Measurements from ENCODE around the gene GRIN2A.

DNA sequence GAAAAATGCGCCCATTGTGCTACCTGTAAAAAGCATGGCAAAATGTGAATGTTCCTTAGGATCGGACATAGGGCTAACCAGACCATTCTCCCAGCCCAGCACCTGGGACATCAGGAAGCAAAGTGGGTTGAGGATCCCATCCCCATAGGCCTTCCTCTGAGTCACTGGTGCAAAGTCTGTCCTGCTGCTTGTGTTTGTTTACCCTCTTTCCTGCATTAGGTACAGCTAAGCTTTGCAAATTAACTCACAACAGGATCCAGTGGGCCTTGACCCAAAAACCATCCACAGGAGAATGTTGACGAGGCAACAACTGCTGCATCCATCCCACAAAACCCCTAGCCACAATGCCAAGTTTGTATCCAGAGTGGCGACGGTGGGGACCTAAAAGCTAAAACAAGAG lies 106.2 kb downstream of the GRIN2A start:
- TF ChIP-seq, protein P1, sequence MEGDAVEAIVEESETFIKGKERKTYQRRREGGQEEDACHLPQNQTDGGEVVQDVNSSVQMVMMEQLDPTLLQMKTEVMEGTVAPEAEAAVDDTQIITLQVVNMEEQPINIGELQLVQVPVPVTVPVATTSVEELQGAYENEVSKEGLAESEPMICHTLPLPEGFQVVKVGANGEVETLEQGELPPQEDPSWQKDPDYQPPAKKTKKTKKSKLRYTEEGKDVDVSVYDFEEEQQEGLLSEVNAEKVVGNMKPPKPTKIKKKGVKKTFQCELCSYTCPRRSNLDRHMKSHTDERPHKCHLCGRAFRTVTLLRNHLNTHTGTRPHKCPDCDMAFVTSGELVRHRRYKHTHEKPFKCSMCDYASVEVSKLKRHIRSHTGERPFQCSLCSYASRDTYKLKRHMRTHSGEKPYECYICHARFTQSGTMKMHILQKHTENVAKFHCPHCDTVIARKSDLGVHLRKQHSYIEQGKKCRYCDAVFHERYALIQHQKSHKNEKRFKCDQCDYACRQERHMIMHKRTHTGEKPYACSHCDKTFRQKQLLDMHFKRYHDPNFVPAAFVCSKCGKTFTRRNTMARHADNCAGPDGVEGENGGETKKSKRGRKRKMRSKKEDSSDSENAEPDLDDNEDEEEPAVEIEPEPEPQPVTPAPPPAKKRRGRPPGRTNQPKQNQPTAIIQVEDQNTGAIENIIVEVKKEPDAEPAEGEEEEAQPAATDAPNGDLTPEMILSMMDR (IDR thresholded peaks at IDR 0.05; ENCODE audit: poor library complexity, severe bottlenecking), result no peak
- no peak for TF ChIP-seq MXI1 (conservative IDR thresholded peaks at IDR 0.05; ENCODE audit: poor library complexity, severe bottlenecking)
- TF ChIP-seq, protein P2, sequence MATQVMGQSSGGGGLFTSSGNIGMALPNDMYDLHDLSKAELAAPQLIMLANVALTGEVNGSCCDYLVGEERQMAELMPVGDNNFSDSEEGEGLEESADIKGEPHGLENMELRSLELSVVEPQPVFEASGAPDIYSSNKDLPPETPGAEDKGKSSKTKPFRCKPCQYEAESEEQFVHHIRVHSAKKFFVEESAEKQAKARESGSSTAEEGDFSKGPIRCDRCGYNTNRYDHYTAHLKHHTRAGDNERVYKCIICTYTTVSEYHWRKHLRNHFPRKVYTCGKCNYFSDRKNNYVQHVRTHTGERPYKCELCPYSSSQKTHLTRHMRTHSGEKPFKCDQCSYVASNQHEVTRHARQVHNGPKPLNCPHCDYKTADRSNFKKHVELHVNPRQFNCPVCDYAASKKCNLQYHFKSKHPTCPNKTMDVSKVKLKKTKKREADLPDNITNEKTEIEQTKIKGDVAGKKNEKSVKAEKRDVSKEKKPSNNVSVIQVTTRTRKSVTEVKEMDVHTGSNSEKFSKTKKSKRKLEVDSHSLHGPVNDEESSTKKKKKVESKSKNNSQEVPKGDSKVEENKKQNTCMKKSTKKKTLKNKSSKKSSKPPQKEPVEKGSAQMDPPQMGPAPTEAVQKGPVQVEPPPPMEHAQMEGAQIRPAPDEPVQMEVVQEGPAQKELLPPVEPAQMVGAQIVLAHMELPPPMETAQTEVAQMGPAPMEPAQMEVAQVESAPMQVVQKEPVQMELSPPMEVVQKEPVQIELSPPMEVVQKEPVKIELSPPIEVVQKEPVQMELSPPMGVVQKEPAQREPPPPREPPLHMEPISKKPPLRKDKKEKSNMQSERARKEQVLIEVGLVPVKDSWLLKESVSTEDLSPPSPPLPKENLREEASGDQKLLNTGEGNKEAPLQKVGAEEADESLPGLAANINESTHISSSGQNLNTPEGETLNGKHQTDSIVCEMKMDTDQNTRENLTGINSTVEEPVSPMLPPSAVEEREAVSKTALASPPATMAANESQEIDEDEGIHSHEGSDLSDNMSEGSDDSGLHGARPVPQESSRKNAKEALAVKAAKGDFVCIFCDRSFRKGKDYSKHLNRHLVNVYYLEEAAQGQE (IDR thresholded peaks at IDR 0.05; ENCODE audit: borderline replicate concordance), result no peak
- TF ChIP-seq EP300 (conservative IDR thresholded peaks at IDR 0.05; ENCODE audit: poor library complexity, severe bottlenecking), result no peak
- TF ChIP-seq POLR2AphosphoS5 (IDR thresholded peaks at IDR 0.05), result no peak
- TF ChIP-seq TAF1 (IDR thresholded peaks at IDR 0.05; ENCODE audit: low read depth), result no peak
- TF ChIP-seq EZH2 (IDR thresholded peaks at IDR 0.05; ENCODE audit: borderline replicate concordance, insufficient read depth, low read length, poor library complexity, severe bottlenecking), result no peak
- TF ChIP-seq RAD21 (conservative IDR thresholded peaks at IDR 0.05), result no peak
- no peak for TF ChIP-seq SMC3 (conservative IDR thresholded peaks at IDR 0.05; ENCODE audit: poor library complexity)
